ENCODE data around the gene HCLS1.
A peak's percentile ranks its signal among the peaks of the same experiment; 100 is the strongest.
"Not testable (repeated sequence)": the region's sequence is repeated elsewhere in the genome, so short reads cannot be mapped to it uniquely, and the experiment has no call there.

HCLS1 gene

GRCh38 chr3:121654493-121655385 lies 6.0 kb downstream of the HCLS1 start:
- no peak for DNase-seq (ENCODE audit: low spot score)

GRCh38 chr3:121651684-121652083 lies 9.0 kb downstream of the HCLS1 start:
- DNase-seq (ENCODE audit: low spot score): peak; percentile 25

DNA sequence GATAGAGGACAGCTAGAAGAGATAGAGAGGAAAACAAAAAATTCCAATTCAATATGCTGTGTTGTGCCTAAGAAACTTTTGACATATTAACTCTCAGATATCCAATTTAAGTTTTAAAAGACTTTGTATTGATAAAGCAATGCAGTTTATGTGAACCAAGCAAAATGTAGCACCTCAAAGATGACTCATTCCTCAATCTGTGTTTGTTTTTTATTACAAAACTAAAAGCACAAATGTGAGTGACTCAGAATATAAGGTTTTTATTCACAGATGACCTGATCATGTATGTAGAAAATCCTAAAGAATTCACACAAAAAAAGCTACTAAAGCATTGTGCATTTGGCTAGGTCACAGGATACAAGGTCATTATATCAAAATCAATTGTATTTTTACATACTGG lies 11.1 kb downstream of the HCLS1 start:
- DNase-seq (ENCODE audit: low spot score): no peak

GRCh38 chr3:121648219-121648958 lies 12.3 kb downstream of the HCLS1 start:
- DNase-seq (ENCODE audit: low spot score): no peak

GRCh38 chr3:121645054-121645453 lies 15.6 kb downstream of the HCLS1 start:
- DNase-seq (ENCODE audit: low spot score): no peak

DNA sequence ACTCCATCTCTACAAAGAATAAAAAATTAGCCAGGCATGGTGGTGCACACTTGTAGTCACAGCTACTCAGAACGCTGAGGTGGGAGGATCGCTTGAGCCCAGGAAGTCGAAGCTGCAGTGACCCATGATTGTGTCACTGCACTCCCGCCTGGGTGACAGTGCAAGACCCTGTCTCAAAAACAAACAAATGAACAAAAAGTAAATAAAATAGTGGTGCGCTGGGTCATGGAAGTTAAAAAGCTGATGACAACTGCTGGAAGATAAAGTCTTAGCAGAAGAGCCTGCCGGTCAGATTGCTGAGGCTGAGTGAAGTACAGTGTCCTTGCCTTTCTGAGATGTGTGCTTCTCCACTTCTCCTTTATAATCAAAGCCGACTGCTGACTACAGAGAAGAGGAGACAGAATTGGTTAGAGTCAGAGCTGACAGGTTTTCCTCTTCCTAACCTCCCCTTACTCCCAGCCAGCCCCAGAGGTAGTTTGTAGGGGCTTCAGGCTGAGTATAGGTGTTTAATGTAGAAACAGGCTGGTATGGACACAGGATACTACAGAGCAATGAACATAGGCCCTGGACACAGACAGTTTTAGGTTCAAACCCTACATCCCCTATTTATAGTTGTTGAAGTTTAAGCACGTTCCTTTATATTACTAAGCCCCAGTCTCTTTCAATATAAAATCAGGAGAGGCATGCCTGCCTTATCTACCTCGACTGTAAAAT lies 17.9 kb downstream of the HCLS1 start:
- no peak for DNase-seq (ENCODE audit: low spot score)

GRCh38 chr3:121641127-121641526 lies 19.6 kb downstream of the HCLS1 start:
- no peak for DNase-seq (ENCODE audit: low spot score)

- no peak for DNase-seq (ENCODE audit: low spot score)
Observed at GRCh38 chr3:121637922-121638321, 22.8 kb downstream of the HCLS1 start.

GRCh38 chr3:121630355-121630754 lies 30.3 kb downstream of the HCLS1 start:
- DNase-seq (ENCODE audit: low spot score): no peak

GRCh38 chr3:121629601-121630000 lies 31.1 kb downstream of the HCLS1 start:
- no peak for DNase-seq (ENCODE audit: low spot score)

GRCh38 chr3:121627622-121628021 lies 33.1 kb downstream of the HCLS1 start:
- no peak for DNase-seq (ENCODE audit: low spot score)

GRCh38 chr3:121627211-121627610 lies 33.5 kb downstream of the HCLS1 start:
- DNase-seq (ENCODE audit: low spot score): no peak

DNA sequence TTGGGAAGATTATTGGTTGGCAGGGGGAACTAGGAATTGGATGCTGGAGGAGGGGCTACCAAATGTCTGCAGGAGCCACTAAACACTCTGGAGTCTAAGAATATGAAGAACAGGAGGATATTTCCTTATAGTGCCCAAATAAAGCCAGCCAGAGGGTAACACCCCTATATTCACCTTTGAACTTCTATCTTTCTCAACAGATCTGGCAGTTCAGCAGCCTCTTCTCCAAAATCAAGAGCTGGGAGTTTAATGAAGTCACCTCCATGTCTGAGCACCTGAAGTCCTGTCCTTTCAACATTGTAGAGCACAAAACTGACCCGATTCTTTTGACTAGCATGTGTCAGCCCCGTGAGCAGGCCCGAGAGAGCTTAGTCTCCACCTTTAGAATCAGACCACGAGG lies 34.2 kb downstream of the HCLS1 start:
- no peak for DNase-seq (ENCODE audit: low spot score)

DNA sequence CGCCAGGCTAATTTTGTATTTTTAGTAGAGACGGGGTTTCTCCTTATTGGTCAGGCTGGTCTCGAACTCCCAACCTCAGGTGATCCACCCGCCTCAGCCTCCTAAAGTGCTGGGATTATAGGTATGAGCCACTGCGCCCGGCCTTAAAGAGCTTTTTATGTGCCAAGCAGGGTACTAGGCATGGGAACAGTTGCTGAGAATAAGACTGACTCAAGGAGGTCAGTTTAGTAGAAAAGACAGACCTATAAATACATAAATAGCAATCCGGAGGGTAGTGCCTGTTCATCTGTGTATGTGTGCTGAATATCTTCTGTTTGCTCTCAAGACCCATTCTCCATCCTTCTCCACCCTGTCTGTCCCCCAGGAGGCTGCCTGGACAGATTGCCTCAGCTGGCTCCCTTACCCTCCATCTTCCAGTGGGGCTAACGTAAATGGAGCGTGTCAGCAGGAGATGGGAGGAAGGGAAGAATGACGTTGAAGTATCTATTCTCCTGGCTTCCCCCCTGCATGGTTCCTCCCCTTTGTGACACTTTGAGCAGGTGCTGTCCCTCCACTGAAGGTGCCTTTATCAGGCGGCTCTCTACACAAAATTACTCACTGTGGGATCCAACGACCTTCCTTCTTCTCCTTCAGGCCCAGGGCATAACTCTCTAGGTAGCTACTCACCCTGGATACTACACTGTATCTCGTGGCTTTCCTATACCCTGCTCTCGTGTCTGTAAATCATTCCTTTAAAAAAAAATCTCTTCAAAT lies 36.4 kb downstream of the HCLS1 start:
- DNase-seq (ENCODE audit: low spot score): no peak

DNA sequence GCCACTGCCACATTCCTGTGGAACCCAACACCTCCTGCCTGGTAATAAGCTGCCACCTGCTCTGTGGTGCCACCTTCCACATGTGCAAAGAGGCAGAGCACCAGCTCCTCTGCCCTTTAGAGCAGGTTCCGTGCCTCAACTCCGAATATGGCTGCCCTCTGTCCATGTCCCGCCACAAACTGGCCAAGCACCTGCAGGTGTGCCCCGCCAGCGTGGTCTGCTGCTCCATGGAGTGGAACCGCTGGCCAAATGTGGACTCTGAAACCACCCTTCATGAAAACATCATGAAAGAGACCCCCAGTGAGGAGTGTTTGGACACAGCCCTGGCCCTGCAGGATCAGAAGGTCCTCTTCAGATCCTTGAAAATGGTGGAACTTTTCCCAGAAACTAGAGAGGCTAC lies 39.2 kb downstream of the HCLS1 start:
- DNase-seq (ENCODE audit: low spot score): no peak

- no peak for DNase-seq (ENCODE audit: low spot score)
Observed at GRCh38 chr3:121619691-121620090, 41.0 kb downstream of the HCLS1 start.

- no peak for DNase-seq (ENCODE audit: low spot score)
Observed at GRCh38 chr3:121606106-121606505, 54.6 kb downstream of the HCLS1 start.

DNA sequence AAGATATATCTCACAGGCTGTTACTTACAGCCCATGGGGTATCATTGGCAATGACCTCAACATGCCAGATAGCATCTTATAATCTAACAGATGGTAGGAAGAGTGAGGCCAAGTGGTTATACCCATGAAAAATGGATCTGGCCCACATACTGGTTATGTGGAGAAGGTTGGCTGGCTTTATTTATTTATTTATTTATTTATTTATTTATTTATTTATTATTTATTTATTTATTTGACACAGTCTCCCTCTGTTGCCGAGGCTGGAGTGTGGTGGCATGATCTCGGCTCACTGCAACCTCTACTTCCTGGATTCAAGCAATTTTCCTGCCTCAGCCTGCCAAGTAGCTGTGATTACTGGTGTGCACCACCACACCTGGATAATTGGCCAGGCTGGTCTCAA lies 55.9 kb downstream of the HCLS1 start:
- peak; percentile 14 for DNase-seq (ENCODE audit: low spot score)

- peak; percentile 3 for DNase-seq (ENCODE audit: low spot score)
Observed at GRCh38 chr3:121601212-121601812, 59.4 kb downstream of the HCLS1 start.

DNA sequence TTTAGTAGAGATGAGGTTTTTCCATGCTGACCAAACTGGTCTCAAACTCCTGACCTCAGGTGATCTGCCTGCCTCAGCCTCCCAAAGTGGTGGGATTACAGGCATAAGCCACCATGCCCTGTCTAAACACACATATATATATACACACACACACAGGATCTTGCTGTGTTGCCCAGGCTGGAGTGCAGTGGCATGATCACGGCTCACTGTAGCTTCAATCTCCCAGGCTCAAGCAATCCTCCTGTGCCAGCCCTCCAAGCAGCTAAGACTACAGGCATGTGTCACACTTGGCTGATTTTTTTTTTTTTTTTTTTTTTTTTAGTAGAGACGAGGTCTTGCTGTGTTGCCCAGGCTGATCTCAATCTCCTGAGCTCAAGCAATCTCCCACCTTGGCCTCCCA lies 60.8 kb downstream of the HCLS1 start:
- DNase-seq (ENCODE audit: low spot score): not testable (repeated sequence)

DNA sequence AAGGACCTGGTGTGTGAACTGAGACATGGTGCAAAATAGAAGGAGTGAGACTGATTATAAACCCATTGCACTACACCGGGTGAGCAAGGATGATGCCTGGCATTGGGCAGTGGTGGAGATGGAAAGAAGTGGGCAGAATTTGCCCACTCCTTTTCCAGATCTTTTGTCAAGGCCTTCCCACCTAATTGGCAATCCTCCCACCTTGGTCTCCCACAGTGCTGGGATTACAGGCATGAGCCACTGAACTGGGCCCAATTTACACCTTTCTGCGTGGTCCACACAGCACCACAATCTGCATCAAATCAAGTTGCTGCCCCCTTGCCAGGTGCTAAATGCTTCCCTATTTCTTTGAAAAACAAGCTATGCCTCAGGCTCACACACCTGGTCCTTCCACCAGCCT lies 62.1 kb downstream of the HCLS1 start:
- no peak for DNase-seq (ENCODE audit: low spot score)

Data from kidney tubule cell (primary cell).